WTC11 (cell line): ENCODE measurements around the gene KRTAP6-2. TPM values are rescaled to one million over a fixed set of nuclear protein-coding genes. Genes with fewer than 3 reads are reported as not detected.

Source experiments
- ATAC-seq: fragments of 200-7000 bp; cut with Tn5 transposase; 2 replicates; pipeline ENCODE4 v1.10.0; 2021; ENCODE audit warnings: mild to moderate bottlenecking, moderate library complexity
- CTCF ChIA-PET: fragments of 300-600 bp; sonication (Branson Sonifier 250); formaldehyde crosslinking; loops from one replicate; lab custom pipeline; 2021; ENCODE audit warnings: antibody characterized with exemption; lab: Charles Lee
- POLR2A ChIA-PET: fragments of 350-600 bp; sonication (Branson Sonifier 250); formaldehyde crosslinking; loops from one replicate; lab custom pipeline; 2021; ENCODE audit warnings: antibody characterized with exemption; lab: Charles Lee
- DNase-seq: peaks from one replicate; pipeline ENCODE4 v3.0.0; 2021; ENCODE audit warnings: low spot score
- H3K27ac Mint-ChIP-seq: 2 replicates; pipeline ENCODE4 v1.8.0; 2021; ENCODE audit warnings: mixed read lengths
- H3K27me3 Mint-ChIP-seq: 2 replicates; pipeline ENCODE4 v1.8.0; 2021; ENCODE audit warnings: low read depth, mild to moderate bottlenecking, moderate library complexity, mixed read lengths
- H3K36me3 Mint-ChIP-seq: 2 replicates; pipeline ENCODE4 v1.8.0; 2021; ENCODE audit warnings: mixed read lengths
- H3K4me1 Mint-ChIP-seq: 2 replicates; pipeline ENCODE4 v1.8.0; 2022; ENCODE audit warnings: mixed read lengths
- H3K4me3 Mint-ChIP-seq: 2 replicates; pipeline ENCODE4 v1.8.0; 2021; ENCODE audit warnings: mild to moderate bottlenecking, moderate library complexity, mixed read lengths
- H3K9me3 Mint-ChIP-seq: 2 replicates; pipeline ENCODE4 v1.8.0; 2021; ENCODE audit warnings: mixed read lengths
- CBFB ChIP-seq: sonication (generic); formaldehyde crosslinking; IDR thresholded peaks from 2 replicates; pipeline ENCODE4 v1.8.1; 2022; ENCODE audit warnings: mild to moderate bottlenecking, low read depth, missing genetic modification reagents
- CDX4 ChIP-seq: fragments of 250-450 bp; sonication (Bioruptor Pico); IDR thresholded peaks from 2 replicates; pipeline ENCODE4 v1.9.0; 2021; ENCODE audit warnings: moderate library complexity, mild to moderate bottlenecking, inconsistent platforms, borderline replicate concordance
- CREB1 ChIP-seq: sonication (generic); formaldehyde crosslinking; IDR thresholded peaks from 2 replicates; pipeline ENCODE4 v1.8.0; 2023; ENCODE audit warnings: mild to moderate bottlenecking, missing genetic modification reagents
- ELF4 ChIP-seq: sonication (generic); formaldehyde crosslinking; IDR thresholded peaks from 2 replicates; pipeline ENCODE4 v1.8.1; 2022; ENCODE audit warnings: low read depth, mild to moderate bottlenecking, moderate library complexity, missing genetic modification reagents
- EMX1 ChIP-seq: fragments of 250-450 bp; sonication (Bioruptor Pico); IDR thresholded peaks from 2 replicates; pipeline ENCODE4 v1.8.0; 2021; ENCODE audit warnings: mild to moderate bottlenecking
- FOXP4 ChIP-seq: sonication (generic); formaldehyde crosslinking; IDR thresholded peaks from 2 replicates; pipeline ENCODE4 v1.8.0; 2022; ENCODE audit warnings: mild to moderate bottlenecking, missing genetic modification reagents
- GABPB1 ChIP-seq: sonication (generic); formaldehyde crosslinking; IDR thresholded peaks from 2 replicates; pipeline ENCODE4 v1.8.1; 2023; ENCODE audit warnings: mild to moderate bottlenecking, missing genetic modification reagents
- KAT7 ChIP-seq: sonication (generic); formaldehyde crosslinking; IDR thresholded peaks from 2 replicates; pipeline ENCODE4 v1.8.1; 2023; ENCODE audit warnings: missing genetic modification reagents, mild to moderate bottlenecking, borderline replicate concordance
- NR1H2 ChIP-seq: sonication (generic); formaldehyde crosslinking; IDR thresholded peaks from 2 replicates; pipeline ENCODE4 v1.9.0; 2021; ENCODE audit warnings: mild to moderate bottlenecking, moderate library complexity, missing genetic modification reagents
- NR2C2 ChIP-seq: sonication (generic); formaldehyde crosslinking; IDR thresholded peaks from 2 replicates; pipeline ENCODE4 v1.8.0; 2022; ENCODE audit warnings: mild to moderate bottlenecking, missing genetic modification reagents
- TCF7 ChIP-seq: sonication (generic); formaldehyde crosslinking; IDR thresholded peaks from 2 replicates; pipeline ENCODE4 v1.8.0; 2022; ENCODE audit warnings: mild to moderate bottlenecking, low read depth, missing genetic modification reagents, moderate library complexity
- TEAD4 ChIP-seq: sonication (generic); formaldehyde crosslinking; IDR thresholded peaks from 2 replicates; pipeline ENCODE4 v1.8.0; 2022; ENCODE audit warnings: mild to moderate bottlenecking, missing genetic modification reagents
- TP53 ChIP-seq: sonication (generic); formaldehyde crosslinking; IDR thresholded peaks from 2 replicates; pipeline ENCODE4 v1.8.1; 2023; ENCODE audit warnings: mild to moderate bottlenecking, missing genetic modification reagents
- ZBTB43 ChIP-seq: sonication (generic); formaldehyde crosslinking; IDR thresholded peaks from 2 replicates; pipeline ENCODE4 v1.8.1; 2023; ENCODE audit warnings: mild to moderate bottlenecking, missing genetic modification reagents
- ZNF121 ChIP-seq: sonication (generic); formaldehyde crosslinking; IDR thresholded peaks from 2 replicates; pipeline ENCODE4 v1.8.0; 2023; ENCODE audit warnings: missing genetic modification reagents
- ZNF219 ChIP-seq: sonication (generic); formaldehyde crosslinking; IDR thresholded peaks from 2 replicates; pipeline ENCODE4 v1.8.0; 2023; ENCODE audit warnings: missing genetic modification reagents, mild to moderate bottlenecking, borderline replicate concordance
- ZNF263 ChIP-seq: sonication (generic); formaldehyde crosslinking; IDR thresholded peaks from 2 replicates; pipeline ENCODE4 v1.8.1; 2022; ENCODE audit warnings: low read depth, mild to moderate bottlenecking, moderate library complexity, missing genetic modification reagents
- ZNF416 ChIP-seq: fragments of 250-450 bp; sonication (Bioruptor Pico); IDR thresholded peaks from 2 replicates; pipeline ENCODE4 v1.9.0; 2021; ENCODE audit warnings: mild to moderate bottlenecking, inconsistent platforms
- ZNF423 ChIP-seq: fragments of 250-450 bp; sonication (Bioruptor Pico); IDR thresholded peaks from 2 replicates; pipeline ENCODE4 v2.1.2; 2022; ENCODE audit warnings: mild to moderate bottlenecking, moderate library complexity
- ZSCAN18 ChIP-seq: fragments of 250-450 bp; sonication (Bioruptor Pico); IDR thresholded peaks from 2 replicates; pipeline ENCODE4 v2.1.2; 2022; ENCODE audit warnings: mild to moderate bottlenecking, moderate library complexity
- total RNA-seq: library from RNA; stranded (reverse); gene quantifications from 3 replicates; pipeline ENCODE4 v1.2.3, GENCODE V29; 2021
- TF ChIP-seq, protein P1 (sequence below): sonication (generic); formaldehyde crosslinking; IDR thresholded peaks from 2 replicates; pipeline ENCODE4 v1.8.1; 2022; ENCODE audit warnings: low read depth, mild to moderate bottlenecking, moderate library complexity, missing genetic modification reagents, borderline replicate concordance
- TF ChIP-seq, protein P2 (sequence below): sonication (generic); formaldehyde crosslinking; IDR thresholded peaks from 2 replicates; pipeline ENCODE4 v1.8.1; 2023; ENCODE audit warnings: mild to moderate bottlenecking, missing genetic modification reagents, moderate library complexity
- TF ChIP-seq, protein P3 (sequence below): sonication (generic); formaldehyde crosslinking; conservative IDR thresholded peaks from 2 replicates; pipeline ENCODE4 v1.8.1; 2023; ENCODE audit warnings: mild to moderate bottlenecking, low read depth, missing genetic modification reagents, moderate library complexity

The KRTAP6-2 gene
- total RNA-seq, 1 experiment from 2014 or later = not detected

DNA sequence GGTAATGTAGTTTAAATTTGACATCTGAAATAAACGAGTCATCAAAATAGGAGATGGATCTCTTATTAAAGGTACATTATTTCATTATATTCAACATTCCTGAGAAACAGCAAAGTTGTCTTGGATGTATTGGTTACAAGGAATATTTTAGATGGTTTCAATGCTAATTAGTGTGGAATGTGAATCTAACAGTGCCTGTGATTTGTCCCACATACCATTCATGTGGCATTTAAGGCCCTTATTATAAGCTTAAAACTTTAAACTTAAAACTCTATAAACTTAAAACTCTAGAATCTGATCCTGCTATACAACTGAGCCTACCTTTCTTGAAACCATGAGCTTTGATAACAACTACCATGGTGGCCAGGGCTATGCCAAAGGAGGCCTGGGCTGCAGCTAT, 2.1 kb upstream of the KRTAP6-2 start, which contains the start of gene KRTAP22-1 (continued):
- no peak for TF ChIP-seq ZBTB43 (CRISPR knock-in tag)
- no peak for TF ChIP-seq KAT7 (CRISPR knock-in tag)
- TF ChIP-seq, protein P1, sequence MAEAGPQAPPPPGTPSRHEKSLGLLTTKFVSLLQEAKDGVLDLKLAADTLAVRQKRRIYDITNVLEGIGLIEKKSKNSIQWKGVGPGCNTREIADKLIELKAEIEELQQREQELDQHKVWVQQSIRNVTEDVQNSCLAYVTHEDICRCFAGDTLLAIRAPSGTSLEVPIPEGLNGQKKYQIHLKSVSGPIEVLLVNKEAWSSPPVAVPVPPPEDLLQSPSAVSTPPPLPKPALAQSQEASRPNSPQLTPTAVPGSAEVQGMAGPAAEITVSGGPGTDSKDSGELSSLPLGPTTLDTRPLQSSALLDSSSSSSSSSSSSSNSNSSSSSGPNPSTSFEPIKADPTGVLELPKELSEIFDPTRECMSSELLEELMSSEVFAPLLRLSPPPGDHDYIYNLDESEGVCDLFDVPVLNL (CRISPR knock-in tag) = no peak
- no peak for TF ChIP-seq GABPB1 (CRISPR knock-in tag)
- no peak for TF ChIP-seq CREB1 (CRISPR knock-in tag)
- TF ChIP-seq ZNF121 (CRISPR knock-in tag) = no peak
- no peak for TF ChIP-seq ZNF423 (CRISPR knock-in tag)
- no peak for TF ChIP-seq CDX4 (CRISPR knock-in tag)
- no peak for TF ChIP-seq NR1H2 (CRISPR knock-in tag)
- TF ChIP-seq ELF4 (CRISPR knock-in tag) = no peak

GRCh38 chr21:30592140-30592539, 6.6 kb downstream of the KRTAP6-2 start, which contains the start of gene KRTAP6-3:
KRTAP6-3 (plus strand) TSS chr21:30592440; CDS start chr21:30592446, 6 bp downstream.
- ChIA-PET CTCF (no interaction called here), POLR2A (no interaction called here)
- DNase-seq (no peak), ATAC-seq (no peak)
- H3K27ac Mint-ChIP-seq = no peak within 1 kb of the TSS
- H3K4me1 Mint-ChIP-seq = no peaks in the 10 kb centered on the region
- H3K4me3 Mint-ChIP-seq = no peak within 1 kb of the TSS
- no peak for TF ChIP-seq ZNF219 (CRISPR knock-in tag)
- TF ChIP-seq TEAD4 (CRISPR knock-in tag) = no peak
- no peak for TF ChIP-seq FOXP4 (CRISPR knock-in tag)
- TF ChIP-seq, protein P1 (CRISPR knock-in tag) = no peak
- H3K27me3 Mint-ChIP-seq = no peaks in the 10 kb centered on the region
- no peaks in the 10 kb centered on the region for H3K36me3 Mint-ChIP-seq
- H3K9me3 Mint-ChIP-seq = no peaks in the 10 kb centered on the region

DNA sequence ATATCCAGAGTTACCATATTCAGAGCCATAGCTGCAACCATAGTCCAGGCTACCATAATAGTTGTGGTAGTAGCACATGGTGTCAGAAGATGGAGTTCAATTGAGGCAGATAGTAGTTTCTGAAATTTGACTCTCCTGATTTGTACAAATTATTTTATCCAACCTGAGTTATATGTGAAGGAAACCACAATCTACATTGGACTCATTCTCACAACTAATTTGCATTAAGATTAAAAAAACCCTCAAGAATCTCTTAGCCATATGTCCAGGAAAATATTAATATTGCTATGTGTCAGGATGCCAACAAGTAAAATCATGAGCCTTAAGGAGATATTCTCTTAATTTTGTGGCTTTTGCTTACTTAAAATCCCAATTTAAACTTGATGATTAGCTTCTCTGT, 8.4 kb downstream of the KRTAP6-2 start, which contains the start of gene KRTAP22-2:
Gene KRTAP22-2, minus strand, starts transcription at position 101 of the 400 bp plus-strand sequence.
- Mint-ChIP-seq H3K4me3 (no peak within 1 kb of the TSS), H3K9me3 (no peaks in the 10 kb centered on the region), H3K27me3 (no peaks in the 10 kb centered on the region), H3K4me1 (no peaks in the 10 kb centered on the region), H3K27ac (no peak within 1 kb of the TSS), H3K36me3 (no peaks in the 10 kb centered on the region)
- ChIA-PET POLR2A (no interaction called here), CTCF (no interaction called here)
- ATAC-seq = no peak
- DNase-seq = no peak
- TF ChIP-seq, protein P2, sequence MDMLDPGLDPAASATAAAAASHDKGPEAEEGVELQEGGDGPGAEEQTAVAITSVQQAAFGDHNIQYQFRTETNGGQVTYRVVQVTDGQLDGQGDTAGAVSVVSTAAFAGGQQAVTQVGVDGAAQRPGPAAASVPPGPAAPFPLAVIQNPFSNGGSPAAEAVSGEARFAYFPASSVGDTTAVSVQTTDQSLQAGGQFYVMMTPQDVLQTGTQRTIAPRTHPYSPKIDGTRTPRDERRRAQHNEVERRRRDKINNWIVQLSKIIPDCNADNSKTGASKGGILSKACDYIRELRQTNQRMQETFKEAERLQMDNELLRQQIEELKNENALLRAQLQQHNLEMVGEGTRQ = no peak
- TF ChIP-seq EMX1 (CRISPR knock-in tag) = no peak
- TF ChIP-seq CBFB (CRISPR knock-in tag) = no peak
- no peak for TF ChIP-seq TP53 (CRISPR knock-in tag)
- TF ChIP-seq ZNF416 = no peak
- TF ChIP-seq ZNF263 (CRISPR knock-in tag) = no peak
- TF ChIP-seq, protein P3, sequence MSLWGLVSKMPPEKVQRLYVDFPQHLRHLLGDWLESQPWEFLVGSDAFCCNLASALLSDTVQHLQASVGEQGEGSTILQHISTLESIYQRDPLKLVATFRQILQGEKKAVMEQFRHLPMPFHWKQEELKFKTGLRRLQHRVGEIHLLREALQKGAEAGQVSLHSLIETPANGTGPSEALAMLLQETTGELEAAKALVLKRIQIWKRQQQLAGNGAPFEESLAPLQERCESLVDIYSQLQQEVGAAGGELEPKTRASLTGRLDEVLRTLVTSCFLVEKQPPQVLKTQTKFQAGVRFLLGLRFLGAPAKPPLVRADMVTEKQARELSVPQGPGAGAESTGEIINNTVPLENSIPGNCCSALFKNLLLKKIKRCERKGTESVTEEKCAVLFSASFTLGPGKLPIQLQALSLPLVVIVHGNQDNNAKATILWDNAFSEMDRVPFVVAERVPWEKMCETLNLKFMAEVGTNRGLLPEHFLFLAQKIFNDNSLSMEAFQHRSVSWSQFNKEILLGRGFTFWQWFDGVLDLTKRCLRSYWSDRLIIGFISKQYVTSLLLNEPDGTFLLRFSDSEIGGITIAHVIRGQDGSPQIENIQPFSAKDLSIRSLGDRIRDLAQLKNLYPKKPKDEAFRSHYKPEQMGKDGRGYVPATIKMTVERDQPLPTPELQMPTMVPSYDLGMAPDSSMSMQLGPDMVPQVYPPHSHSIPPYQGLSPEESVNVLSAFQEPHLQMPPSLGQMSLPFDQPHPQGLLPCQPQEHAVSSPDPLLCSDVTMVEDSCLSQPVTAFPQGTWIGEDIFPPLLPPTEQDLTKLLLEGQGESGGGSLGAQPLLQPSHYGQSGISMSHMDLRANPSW (CRISPR knock-in tag) = no peak
- TF ChIP-seq ZSCAN18 (CRISPR knock-in tag) = no peak
- no peak for TF ChIP-seq NR2C2 (CRISPR knock-in tag)
- no peak for TF ChIP-seq TCF7 (CRISPR knock-in tag)
